Measurements from ENCODE around the gene SLC16A13.

GRCh38 chr17:7063518-7064094 lies 27.8 kb downstream of the SLC16A13 start:
- TF ChIP-seq POLR2A (IDR thresholded peaks at IDR 0.05) (no peak), CTCF (IDR thresholded peaks at IDR 0.05) (no peak), EP300 (IDR thresholded peaks at IDR 0.05) (no peak)

Measured in ovary (tissue), 3 donors.